HG03097 (cell line): ENCODE data around the gene TRMT2A.
"Not testable (repeated sequence)": the region's sequence is repeated elsewhere in the genome, so short reads cannot be mapped to it uniquely, and the experiment has no call there.

Experiments used
- ATAC-seq: cut with Tn5 transposase; IDR thresholded peaks from one replicate; pipeline ENCODE4 v1.9.1; 2021; ENCODE audit not compliant: unreplicated experiment, low FRiP score

The TRMT2A gene

DNA sequence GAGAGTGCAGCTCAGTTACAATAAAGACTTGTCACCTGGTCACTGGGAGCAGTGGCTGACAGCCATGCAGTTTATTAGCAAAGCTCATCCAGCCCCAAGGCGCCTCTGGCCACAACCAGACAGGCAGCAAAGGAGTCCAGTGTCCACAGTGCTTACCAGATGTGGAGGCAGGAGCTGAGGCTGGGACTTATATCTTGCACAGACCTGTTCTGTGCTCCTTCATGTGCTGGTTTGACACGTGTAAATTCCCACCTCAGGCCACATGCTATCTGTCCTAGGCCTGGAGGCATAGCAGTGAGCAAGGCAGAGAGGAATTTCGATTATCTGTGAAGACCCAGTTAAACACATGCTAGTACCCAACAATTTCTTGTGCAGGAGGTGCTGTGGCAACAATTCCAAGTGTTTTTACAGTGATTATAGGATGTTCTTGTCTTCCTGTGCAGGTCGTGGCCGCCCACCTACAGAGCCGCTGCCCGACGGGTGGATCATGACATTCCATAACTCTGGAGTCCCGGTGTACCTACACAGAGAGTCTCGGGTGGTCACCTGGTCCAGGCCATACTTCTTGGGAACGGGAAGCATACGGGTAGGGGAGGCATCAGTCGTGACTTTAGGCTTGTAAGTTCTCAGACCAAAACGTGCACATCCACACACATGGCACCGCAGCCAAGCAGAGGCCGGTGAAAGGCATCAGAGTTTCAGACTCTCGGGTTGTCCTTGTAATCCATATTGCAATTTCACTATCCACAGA lies 27.6 kb downstream of the TRMT2A start:
- no peak for ATAC-seq

DNA sequence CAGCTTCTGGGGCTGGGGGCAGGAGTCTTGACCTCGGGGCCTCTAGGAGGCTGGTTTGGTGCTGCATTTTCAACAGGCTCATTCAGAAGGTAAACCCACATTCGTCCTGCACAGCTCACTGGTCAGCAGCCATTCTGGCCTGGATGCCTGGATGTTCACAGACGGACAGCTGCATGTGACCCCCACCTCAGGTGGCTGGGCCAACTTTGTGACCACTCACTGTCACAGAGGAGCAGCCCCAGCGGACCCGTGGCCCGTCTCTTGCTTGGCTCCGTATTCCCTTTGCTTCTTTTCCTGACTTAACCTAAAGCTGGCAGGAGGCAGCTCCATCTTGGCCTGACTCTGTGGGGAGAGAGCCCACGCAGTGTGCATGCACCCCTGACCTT lies 28.8 kb downstream of the TRMT2A start:
- no peak for ATAC-seq

DNA sequence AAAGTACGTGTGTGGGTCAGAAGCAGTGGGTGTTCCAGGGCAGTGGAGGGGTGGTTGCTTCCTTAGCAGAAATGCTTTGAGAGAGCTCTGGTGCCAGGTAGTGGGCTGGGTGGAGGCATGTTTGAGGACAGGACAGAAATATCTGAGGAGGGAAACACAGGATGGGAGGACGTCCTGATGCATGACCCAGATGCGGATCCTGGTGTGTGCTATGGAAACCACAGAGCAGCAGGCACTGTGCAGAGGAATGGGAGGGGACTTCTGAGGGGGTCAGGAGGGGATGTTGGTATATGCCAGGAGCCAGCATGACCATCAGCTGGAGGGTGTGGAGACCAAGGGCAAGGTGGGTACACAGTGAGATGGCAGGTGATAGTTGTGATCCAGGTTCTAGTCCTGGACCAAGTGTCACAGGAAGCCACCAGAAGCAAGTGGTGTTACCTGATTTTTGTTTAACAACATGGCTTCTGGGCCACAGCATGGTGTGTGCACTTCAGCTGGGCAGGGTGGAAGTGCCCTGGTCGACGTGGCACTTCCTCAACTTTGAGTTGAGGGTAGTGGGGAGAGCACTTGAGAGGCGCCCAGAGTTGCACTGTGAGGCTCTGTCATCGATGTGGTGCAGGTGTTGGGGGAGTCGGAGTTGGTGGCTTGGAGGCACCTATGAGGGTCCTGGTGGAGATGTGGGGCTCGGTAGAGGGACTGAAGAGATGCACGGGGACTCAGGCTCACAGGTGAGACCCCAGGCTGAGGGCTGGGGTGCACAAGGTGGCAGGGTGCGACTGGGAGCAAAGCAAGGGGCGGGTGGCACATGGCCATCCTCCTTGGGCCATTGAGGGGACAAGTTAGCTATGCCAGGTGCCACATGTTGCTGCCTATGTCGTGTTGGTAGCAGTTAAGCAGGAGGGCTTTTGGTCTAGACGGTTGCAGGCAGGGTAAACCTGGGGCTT lies 29.4 kb downstream of the TRMT2A start:
- no peak for ATAC-seq

DNA sequence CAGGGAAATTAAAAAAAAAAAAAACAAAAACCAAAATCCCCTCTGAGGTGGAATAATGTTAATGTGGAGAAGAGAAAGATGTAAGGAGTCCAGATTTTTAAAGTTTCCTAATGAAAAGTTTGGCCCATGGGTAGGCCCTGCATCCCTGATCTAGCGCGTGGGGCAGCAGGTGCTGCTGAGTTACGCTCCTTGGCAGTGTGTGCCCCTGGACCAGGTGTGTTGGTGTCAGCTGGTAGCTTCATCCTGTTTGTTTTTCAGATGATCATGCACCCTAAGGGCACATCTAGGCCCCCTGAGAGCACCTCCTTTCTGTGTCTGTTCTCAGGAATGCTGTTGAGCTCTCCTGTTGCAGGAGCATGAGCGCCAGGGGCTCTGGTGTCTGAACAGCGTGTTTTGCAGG lies 30.3 kb downstream of the TRMT2A start:
- no peak for ATAC-seq

DNA sequence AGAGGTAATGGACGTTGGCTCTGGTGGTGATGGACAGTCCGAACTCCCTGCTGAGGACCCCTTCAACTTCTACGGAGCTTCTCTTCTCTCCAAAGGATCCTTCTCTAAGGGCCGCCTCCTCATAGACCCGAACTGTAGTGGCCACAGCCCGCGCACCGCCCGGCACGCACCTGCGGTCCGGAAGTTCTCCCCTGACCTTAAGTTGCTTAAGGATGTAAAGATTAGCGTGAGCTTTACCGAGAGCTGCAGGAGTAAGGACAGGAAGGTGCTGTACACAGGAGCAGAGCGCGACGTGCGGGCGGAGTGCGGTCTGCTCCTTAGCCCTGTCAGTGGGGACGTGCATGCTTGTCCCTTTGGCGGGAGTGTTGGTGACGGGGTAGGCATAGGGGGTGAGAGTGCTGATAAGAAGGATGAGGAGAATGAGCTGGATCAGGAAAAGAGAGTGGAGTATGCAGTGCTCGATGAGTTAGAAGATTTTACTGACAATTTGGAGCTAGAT lies 30.9 kb downstream of the TRMT2A start:
- no peak for ATAC-seq

DNA sequence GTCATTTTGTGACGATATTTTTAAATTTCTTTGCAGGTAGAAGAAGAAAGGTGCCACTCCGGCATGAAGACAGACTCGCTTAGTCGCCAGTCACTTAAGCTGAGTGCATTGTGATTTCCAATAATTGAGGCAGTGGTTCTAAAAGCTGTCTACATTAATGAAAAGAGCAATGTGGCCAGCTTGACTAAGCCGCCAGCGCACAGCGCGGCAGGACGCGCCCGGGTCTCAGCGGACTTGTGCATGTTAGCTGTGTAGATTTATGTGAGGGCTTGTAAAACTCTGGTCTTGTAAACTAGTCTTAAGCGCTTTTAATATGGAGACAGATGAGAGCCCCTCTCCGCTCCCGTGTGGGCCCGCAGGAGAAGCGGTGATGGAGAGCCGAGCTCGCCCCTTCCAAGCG lies 31.4 kb downstream of the TRMT2A start:
- ATAC-seq = no peak

DNA sequence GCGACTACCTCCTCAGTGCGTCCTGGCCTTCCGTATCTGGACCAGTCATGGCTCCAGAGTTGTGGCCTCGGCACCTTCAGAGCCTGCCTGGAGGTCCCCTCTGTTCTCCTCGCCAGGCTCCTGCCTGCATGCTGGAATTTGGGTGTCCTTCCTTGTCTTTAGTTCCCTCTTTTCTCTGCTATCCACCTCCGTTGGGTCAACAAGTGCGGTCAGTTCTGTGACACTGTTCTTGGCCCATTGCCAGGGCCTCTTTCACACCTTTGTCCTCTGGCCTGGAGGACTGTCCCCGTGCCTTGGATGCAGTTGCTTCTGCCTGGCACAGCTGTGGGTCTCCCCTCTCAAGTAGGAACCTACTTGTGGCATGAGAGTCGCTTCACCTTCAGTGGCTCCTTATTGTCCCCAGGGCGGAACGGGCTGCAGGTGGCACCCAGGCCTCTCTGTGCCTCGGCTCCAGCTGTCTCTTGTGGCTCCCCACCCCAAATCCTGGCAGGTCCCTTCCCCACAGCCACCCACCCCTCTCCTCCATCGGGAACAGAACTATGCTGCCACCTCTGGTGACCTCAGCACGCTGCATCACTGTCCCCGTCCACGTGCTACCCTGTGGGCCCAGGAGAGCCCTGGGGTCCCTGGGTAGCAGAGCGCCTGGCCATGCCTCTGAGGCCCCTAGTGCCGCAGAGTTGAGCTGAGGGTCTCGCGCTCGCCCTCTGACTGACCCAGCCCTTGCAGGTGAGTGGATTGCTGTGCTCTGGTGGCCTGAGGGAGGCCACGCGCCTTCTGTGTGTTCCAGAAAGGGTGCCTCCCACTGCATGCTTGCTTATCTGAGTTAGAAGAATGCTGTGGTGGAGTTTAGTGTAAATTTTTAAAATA lies 32.2 kb downstream of the TRMT2A start:
- no peak for ATAC-seq

DNA sequence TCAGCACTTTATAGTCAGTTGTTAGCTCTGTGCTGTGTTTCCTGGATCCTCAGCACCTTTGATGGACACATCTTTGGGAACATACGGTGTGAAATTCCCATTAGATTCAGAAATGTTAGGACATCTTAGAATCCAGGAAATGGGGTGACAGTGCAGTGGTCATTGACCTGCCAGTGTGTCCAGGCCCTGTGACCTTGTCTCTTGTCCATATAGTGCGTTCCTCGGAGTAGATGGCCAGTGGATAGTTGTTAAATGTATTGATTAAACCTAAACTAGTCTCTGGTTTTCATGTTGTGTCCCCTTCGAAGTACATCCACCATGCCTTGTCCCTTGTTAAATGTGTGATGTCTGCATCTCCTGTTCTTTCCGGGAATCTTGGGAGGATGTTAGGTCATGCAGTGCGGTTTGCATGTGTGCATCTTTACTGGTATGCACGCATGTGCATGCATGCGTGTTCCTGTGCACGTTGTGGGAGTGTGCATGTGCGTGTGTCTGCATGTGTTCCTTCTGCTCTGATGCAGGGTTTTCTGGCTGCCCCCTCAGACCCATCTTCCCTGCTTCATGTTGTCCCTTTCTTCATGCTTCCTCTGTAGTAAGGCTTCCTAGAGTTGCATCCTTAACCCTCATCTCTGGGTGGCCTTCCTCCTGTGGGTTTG lies 33.0 kb downstream of the TRMT2A start:
- no peak for ATAC-seq

DNA sequence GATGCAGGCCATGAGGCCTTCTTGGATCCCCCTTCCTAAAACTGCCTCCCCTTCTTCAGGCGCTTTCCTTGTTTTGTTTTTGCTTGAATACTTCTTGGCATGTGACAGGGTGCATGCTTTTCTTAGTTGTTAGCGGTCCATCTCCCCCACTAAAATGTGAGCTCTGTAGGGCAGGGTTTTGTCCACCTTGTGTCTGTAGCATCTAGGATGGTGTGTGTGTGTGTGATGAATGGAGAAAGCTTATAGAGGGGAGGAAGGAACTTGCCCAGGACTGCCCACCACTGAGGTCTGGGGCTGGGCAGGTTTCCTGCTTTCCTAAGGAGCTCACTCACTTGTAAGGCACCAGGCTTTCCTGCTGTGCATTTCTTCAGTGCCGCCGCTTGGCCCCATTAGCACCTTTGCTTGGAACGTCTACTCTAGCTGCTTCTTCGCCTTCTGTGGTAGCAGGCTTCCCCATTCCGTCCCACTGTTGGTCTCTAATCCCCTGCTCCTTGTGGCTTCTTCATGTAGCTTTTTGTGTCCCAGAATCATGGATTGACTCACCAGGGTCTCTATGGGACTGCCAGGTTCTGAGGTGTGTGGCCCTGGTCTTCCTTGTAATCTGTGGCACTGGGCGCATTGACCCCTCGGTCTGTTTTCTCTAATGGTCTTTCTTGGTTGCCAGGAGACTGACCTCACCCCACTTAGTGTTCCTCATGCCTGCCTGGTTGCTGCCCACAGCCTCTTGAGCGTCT lies 33.7 kb downstream of the TRMT2A start:
- no peak for ATAC-seq

DNA sequence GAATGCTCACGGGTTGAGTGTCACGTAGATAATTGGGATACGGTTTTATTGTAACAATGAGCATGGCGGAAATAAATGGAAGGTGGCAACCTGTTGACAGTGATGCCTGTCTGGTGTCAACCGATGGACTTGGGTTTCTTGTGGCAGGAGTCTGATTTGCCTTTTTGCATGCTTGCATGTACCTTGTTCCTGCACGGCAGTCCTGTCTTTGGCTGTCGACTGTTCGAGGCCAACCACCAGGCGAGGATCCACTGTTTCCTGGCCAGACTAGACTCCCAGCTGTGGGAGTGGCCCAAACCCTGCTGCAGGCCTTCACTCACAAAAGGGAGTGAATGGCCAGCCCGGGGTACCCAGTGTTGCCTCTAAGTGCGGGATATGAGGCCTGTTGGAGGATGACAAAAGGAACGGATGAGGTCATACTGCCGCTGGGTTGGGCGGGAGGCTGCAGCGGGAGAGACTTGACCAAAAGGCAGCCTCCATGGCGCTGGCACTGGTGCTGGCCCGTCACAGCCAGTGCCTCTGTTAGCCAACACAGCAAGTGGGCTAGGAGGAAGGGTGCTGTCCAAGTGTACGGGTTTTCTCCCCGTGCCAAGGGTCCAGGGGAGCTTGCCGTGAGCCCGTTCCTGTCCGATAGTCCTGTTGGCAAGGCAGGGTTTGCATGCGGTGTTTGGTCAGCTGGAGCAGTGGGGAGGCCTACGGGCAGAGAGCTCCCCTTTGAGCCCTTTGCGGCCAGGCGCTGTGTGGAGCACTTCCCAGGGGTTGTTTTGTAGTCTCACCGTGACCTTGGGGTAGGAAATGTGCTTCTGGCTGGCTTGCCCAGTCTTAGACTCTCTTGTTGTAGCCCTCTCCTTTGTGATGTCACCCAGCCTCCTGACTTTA lies 36.0 kb downstream of the TRMT2A start:
- ATAC-seq = no peak

DNA sequence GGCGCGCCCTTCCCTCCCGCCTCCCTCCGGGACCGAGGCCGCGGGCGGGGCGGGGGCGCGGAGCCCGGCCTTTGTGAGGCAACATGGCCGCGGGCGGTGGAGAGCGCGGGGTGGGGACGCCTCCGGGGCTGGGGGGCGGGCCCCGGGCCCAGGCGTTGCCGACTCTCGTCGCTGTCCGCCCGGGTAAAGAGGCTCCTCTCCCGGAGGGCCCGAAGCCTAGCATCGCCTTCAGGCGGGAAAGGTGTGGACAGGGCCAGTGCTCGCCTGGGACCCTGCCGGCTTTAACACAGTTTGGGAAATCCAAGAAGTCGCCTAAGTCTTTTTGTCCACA lies 36.6 kb downstream of the TRMT2A start:
- ATAC-seq = peak; percentile 53

DNA sequence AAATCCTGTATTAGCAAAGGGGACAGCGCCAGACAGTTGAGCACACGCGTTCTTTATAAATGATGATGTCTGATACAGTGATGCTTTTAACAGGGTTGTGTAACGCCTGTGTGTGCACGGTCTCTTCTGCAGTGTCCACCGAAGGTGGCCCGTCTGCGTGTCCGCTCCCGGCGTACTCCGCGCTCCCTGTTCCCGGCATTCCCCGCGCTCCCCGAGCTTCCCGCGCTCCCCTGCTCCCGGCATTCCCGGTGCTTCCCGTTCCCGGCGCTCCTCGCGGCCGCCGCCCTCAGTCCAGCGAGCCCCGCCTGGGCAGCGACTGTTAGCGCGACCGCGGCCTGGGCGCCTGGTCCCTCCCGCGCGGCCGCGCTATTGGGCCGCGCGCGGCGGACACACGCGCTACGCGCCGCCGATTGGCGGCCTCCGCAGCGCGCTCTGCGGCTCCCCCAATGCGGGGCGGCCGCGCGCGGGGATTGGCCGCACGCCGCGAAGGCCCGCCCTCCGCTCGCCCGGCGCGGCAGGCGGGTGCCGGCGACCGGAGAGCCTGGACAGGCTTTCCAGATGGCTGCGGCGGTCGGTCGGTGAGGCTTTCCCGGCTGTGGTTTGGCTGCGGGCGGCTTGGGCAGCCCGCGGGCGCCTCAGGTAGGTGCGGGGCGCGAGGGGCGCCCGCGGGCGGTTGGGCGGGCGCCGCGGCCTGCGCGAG lies 37.1 kb downstream of the TRMT2A start, which contains the start of gene DGCR8:
TSS of gene DGCR8 (plus strand) at position 497 of the 700 bp plus-strand sequence. CDS start 5,723 bp downstream, outside the sequence.
- peak; percentile 82 for ATAC-seq

DNA sequence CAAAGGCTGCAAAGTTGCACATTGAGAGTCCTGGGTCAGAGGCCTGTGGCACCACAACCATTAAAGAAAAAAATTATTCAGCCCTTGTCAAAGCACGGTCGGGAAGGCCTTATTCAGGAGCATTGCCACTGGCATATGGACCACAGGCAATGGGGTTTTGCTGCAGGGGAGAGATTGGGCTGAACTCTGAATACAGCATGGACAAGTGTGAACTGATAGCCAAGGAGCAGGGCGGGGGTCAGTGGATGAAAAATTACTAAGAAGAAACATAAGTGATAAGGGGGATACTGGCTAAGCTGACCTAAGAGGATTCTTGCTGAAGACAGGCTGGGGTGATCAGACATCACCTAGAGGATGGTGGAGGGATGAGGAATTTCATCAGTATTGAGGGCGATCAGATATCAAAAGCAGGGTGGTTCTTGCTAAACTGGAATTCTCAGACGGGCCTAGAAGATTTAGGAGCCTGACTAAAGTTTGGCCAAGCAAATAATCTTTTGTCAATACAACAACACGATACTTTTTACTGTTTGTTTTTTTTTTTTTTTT lies 40.3 kb downstream of the TRMT2A start:
- ATAC-seq = no peak

DNA sequence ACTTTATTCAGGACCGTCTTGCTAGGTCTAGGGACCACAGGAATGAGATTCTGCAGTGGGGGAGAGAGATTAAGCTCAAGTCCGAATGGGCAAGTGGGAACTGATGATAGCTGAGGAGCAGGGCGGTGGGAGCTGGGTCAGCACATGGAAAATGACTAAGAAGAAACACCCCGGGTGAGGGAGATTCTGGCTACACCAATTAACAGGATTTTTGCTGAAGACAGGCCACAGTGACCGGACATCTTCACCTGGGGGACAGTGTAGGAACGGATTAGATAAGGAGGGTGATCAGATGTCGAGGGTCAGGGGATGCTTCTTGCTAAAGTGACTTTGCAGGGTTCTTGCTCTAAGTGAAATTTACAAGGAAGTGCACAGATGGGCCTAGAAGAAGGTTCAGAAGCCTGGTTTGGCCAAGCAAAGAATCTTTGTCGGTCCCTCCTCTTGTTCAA lies 45.5 kb downstream of the TRMT2A start:
- no peak for ATAC-seq

DNA sequence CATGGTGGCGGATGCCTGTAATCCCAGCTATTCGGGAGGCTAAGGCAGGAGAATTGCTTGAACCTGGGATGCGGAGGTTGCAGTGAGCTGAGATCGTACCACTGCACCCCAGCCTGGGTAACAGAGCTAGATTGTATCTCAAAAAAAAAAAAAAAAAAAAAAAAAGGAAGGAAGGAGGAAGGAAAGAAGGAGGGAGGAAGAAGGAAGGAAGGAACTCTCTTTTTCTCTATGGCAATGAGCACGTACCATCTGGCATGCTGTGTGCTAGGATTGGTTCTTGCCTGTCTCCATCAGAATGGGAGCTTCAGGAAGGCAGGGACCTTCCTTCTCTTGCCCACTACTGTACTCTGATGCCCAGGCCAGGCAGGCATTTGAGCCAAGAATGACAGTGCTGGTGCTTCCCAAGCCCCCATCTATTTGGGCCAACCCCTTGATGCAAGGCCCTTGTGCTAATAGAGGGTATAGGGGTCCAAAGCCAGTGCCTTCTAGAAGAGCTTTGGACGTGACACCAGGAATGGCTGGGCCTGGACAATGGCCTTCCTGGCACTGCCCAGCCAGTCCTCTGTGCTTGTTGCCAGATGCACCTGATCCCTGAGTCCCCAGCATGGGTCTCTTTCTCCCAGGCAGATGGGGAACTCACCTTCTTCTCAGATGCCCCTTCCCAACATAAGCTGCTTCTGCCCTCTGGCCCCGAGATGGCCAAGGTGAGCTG lies 47.5 kb downstream of the TRMT2A start:
- ATAC-seq = no peak

DNA sequence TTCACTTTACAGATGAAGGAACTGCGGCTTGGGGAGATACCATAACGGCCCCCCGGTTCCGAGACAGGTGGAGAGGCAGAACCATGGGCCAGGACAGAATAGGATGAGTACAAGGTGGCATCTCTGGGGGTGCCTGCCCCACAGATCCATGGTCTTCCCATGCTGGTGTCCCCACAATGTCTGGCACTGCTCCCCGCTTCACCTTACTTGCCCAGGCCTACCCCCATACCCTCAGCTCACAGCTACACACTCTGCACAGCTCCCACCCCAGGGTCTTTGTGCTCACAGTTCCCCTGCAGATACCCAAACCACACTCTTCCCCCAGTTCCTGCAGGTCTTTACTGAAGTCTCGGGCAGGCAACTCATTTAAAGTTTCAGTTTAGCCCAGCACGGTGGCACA lies 48.4 kb downstream of the TRMT2A start:
- no peak for ATAC-seq

DNA sequence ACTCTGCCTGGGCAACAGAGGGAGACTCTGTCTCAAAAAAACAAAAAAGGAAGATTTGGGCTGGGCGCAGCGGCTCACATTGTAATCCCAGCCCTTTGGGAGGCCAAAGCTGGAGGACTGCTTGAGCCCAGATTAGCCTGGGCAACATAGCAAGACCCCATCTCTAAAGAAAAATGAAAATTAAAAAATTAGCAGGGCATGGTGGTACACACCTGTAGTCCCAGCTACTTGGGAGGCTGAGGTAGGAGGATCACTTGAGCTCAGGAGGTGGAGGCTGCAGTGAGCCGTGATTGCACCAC lies 49.7 kb downstream of the TRMT2A start:
- ATAC-seq = not testable (repeated sequence)
